COLO829 (cell line): ENCODE measurements around the gene ANKRD44.
"Not testable (repeated sequence)": the region's sequence is repeated elsewhere in the genome, so short reads cannot be mapped to it uniquely, and the experiment has no call there.

ENCODE experiments used
- DNase-seq: peaks from one replicate; pipeline ENCODE4 v3.0.0; 2012; ENCODE audit warnings: low spot score

The ANKRD44 gene

DNA sequence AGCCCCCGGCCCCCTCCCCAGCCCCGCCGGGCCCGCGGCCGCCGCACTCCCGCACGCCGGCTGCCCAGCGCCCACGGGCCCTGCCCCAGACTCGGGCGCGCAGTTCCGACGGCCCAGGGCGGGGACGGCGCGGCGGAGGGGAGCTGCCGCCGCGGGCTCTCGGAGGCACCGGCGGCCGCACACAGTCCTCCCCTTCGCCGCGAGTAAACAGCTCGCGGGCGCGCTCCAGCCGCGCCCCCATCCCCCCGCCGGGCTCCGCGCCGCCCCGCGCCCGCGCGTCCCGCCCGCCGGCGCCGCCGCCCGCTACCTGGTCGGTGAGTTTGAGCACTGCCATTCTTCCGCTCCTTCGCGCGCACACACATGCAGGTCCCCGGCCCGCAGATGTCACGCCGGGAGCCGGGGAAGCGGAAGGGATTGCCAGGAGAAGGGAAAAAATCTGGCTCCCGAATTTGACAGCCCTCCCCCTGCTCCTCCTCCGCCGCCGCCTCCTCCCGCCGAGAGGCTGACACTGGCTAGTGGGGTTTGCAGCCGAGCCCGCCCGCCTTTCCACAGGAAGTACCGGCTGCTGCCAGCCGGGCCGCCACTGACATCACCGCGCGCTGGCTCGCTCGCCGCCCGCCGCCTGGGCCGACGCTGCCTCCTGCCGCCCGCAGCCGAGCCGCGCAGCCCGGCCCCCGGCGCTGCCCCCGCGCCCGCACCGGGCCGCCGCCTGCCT, at the start of gene ANKRD44:
Gene ANKRD44, minus strand, starts transcription at position 510 of the 715 bp plus-strand sequence. Its CDS starts 176 bp downstream, at position 334.
- DNase-seq: peak; percentile 83

DNA sequence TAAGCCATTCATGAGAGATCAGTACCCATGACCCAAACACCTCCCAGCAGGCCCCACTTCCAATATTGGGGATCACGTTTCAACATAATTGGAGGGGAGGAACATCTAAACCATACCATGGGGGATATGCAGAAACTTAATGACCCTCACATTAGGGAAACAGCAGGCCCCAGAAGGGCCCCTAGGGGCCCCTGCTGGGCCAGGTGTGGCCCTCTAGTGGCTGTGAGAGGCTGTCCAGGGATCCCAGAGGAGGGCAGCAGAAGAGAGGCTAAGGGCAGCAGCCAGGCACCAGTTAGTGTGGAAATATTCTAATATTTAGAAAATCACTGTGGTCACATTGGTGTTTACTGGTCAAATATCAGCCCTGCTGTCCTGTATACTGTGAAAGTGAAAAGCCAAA, 49.3 kb upstream of the ANKRD44 start:
- DNase-seq: no peak

DNA sequence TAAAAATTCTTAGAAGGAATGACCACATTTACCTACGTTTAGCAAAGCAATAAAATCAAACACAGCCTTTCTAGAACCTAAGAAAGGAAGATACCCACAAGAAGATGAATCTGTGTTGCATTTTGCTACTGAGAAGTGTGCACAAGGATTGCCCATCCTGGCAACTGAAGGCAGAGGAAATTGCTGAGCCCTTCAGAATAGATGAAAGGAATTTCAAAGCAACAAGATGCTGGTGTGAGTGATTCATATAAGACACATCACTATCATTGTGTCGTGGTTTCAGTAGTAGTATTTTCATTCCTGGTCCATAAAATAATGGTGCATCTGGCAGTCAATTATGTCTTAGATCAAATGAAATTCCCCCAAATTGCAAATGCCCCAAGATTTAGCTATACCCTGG, 48.4 kb upstream of the ANKRD44 start:
- DNase-seq: no peak

DNA sequence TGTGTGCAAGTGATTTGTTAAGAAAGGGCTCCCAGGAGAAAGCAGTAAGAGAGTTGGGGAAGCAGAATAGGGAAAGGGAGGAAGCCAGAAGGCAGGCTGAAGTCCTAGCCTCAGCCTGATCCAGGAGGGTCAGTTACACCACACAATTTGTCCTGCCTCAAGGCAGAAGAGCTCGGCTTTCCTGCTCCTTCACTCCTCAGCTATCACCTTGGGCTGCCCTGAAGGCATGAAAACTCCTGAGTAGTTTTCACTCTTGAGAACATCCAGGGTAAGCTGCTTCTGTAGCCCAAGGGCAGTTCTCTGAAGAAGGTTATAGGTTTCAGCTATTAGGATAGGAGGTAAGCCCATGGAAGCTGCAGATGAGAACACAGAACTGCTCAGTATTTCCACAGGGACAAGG, 47.4 kb upstream of the ANKRD44 start:
- no peak for DNase-seq

DNA sequence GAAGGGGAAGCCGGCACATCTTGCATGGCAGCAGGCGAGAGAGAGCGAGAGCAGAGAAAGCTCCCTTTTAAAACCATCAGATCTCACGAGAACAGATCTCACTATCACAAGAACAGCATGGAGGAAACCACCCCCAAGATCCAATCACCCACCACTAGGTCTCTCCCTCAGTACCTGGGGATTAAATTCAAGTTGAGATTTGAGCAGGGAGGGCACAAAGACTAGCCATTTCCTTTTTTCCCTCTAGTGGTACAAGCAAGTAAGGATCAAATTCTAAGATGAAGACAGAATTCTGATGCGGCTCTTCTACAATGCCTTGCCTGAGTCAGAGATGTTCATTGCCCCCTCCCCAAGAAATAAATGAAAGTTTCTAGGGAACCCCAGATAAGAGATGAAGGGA, 45.6 kb upstream of the ANKRD44 start:
- no peak for DNase-seq

DNA sequence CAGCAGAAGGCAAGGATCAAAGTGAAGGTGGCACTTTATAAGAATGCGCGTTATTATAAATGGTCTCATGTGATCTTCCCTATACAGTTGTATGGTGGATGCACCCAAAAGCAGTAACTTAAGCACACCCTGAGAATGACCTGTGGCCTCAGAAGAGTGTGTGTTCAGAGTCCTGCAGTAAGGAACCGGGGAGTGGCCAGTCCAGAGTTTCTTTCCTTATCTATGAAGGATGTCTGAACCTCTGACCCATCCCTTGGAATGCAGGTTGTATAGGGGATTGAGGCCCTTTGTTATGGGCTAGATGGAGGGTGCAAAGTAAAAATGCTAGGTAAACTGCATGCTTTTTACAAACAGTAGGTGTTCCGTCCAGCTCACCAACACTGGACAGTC, 43.6 kb upstream of the ANKRD44 start:
- no peak for DNase-seq

DNA sequence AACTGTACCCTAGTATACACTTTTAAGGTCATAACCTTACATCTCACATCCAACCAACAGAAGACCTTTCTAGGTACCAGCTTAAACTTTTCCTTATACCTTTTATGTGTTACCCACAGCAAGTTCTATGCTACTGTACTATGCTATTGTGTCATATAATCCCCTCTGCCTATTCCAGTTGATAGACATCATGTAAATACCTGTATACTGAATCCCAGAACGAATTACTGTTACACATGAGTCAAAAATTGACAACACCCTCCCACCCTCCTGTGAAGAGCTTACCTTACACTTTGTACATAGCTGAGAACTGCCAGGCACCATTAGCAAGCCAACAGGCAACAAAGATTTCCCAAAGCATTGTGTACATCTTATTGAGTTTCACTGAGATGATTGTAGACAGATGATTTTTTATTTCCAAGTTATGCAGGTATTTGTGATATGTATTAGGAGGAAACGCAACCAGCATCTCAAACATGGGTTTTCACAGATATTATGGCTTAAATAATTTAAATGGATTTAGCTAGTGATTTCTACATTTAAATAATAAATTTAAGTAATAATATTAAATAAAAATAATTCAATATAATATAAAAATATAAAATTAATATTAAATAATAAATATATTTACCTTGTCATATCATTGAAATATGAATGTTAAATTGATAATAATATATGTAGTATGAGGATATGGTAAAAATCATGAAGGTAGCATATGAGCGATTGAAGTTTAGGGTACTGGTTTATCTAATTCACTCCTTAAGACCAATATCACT, 43.0 kb upstream of the ANKRD44 start:
- no peak for DNase-seq

DNA sequence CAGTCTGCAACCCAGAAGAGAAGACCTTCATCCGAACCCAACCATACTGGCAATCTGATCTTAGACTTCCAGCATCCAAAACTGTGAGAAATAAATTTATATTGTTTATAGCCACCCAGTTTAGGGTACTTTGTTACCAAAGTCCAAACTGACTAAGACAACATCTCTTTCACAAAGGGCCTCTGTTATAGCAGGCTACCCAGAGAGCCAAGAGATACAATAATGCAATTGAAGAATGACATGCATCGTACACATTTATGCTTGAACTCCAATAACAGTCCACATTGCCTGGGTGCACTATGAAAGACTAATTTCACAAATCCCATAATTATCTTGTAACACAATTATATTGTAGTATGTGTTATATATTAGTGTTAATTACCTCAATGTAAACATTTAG, 39.1 kb upstream of the ANKRD44 start:
- peak; percentile 51 for DNase-seq

DNA sequence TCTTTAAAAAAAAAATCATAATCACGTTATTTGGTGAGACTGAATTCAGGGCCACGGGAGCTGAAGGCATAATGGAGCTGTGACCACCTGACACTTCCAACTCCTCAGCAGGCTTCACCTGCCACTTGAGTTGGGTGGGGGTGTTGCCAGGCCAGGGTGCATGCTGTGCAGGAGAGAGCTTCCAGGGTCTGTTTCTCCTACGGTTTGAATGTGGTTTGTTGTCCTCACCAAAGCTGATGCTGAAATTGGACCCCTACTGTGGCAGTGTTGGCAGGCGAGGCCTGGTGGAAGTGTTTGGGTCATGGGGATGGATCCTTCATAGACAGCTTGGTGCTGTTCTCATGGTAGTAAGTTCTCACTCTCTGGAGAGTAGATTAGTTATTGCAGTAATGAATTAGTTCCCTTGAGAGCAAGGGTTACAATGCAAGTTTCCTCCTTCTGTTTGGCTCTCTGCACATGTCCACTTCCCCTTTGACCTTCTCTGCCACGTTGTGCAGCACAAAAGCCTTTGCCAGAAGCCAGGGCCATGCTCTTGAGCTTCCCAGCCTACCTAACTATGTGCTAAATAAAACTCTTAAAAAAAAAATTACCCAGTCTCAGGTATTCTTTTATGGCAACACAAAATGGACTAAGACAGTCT, 38.3 kb upstream of the ANKRD44 start:
- no peak for DNase-seq

DNA sequence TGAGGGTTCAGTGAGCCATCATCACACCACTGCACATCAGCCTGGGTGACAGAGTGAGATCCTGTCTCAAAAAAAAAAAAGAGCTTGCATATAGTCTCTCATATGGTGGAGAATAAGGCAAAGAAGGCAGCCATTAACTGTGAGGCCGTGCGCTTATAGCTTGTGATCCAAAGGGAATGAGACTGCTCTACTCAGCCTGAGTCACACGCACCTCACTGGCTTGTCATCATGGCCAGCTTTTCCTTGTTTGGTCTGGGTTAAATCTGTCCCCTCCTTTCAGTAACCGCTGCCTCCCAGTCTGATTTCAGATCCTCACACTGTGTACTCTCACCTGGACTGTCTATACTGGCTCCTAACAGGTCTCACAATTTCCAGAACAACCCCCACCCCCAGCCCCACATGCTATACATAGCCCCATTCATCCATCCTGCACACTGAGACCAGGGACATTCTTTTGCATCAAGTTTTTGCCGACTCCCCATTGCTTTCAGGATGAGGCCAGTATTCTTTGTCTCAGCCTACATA, 35.3 kb upstream of the ANKRD44 start:
- no peak for DNase-seq

DNA sequence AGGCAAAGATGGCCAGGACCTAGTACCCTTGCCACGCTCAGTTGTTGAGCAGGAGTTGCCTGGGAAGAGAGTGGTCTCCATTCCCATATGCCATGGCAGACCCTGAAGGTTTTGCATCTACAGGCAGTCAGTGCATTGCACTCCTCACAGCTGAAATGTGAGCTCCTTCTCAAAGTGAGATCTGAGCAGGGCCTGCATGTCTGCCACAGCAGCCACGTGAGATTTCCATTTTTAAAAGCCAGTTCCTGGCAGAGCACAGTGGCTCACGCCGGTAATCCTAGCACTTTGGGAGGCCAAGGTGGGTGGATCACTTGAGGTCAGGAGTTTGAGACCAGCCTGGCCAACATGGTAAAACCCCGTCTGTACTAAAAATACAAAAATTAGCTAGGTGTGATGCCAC, 33.4 kb upstream of the ANKRD44 start:
- not testable (repeated sequence) for DNase-seq

DNA sequence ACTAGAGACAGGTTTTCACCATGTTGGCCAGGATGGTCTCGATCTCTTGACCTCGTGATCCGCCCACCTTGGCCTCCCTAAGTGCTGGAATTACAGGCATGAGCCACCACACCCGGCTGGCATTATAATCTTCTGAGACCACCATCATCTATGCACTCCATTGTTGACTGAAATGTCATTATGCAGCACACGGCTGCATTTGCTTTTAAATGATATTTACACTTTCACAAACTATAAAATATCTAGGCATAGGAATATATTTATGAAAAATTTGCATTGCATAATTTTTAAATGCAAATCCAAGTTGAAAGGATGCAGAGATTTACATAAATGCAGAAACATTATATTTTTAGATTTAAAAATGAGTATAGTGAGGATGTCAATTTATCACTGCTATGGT, 30.0 kb upstream of the ANKRD44 start:
- DNase-seq: no peak

DNA sequence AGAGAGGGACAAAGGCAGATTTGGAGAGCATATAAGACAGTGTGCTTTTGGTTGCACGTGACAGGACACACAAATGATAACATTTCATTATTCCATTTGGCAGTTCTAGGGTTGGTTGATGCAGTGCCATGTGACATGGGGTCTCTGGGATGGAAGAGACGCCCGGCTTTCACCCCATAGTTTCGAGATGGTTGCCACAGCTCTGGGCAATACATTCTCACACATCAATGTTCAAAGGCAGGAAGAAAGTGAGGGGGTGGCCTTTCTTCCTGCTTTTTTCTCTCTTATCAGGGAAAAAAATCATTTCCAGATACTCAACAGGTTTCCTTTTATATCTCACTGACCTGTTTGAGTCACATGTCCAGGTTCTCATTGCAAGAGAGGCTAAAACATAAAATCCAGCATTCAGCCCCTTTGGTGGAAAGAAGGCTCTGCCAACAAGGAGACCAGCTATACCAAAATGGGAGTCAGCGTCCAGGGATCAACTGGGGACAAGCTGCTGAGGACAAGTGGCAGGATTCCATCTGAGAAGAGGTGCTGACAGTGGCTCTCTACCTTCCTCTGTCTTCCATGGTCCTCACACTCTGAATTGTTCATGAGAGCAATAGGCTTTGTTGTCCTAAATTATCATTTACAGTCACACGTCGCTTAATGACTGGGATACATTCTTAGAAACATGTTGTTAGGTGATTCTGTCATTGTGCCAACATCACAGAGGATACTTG, 29.1 kb upstream of the ANKRD44 start:
- no peak for DNase-seq

DNA sequence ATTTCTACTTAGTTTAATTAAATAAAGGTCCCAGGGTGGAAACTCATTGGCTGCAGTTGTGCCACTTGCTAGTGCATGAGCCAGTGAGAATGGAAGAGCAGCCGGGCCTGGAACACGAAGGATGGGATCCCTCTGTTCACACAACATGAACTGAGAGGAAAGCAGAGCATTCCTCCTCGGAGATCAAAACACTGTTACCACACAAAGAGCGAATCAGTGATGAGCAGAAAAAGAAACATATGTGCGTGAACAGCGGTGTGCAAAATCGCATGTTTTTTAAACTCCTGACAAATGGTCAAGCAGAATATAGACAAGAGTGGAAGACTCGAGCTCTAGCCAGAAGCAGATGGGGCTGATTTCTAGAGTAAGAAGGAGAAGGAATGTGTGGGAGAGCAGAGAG, 28.4 kb upstream of the ANKRD44 start:
- no peak for DNase-seq

DNA sequence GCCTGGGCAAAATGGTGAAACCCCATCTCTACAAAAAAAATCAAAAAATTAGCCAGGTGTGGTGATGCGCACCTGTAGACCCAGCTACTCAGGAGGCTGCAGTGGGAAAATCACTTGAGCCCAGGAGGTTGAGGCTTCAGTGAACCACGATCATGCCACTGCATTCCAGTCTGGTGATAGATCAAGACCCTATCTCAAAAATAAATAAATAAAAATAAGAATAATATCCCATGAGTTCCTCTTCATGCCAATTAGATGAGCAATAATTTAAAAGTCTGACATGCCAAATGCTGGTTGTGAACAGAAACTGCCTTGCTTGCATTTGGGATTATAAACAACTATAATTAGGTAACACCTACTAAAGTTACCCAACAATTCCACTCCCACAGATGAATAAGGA, 22.1 kb upstream of the ANKRD44 start:
- no peak for DNase-seq

DNA sequence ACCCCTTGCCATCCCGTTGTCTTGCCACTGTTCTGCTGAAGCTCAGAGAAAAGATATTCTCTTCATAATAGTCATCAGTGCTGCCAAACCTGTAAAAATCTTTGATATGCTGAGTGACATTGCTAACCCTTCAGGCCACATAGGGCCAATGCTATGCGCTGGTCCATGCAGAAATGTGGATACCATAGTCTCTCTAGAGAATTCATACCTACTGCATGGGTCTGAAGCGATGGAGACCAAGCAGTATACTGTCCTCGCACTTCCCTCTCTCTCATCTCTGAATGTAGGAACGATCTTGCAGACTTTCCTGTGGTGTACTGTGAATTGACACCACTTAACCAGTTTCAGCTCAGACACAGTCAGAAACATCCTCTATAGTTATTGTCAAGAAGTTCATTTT, 17.9 kb upstream of the ANKRD44 start:
- DNase-seq: no peak

DNA sequence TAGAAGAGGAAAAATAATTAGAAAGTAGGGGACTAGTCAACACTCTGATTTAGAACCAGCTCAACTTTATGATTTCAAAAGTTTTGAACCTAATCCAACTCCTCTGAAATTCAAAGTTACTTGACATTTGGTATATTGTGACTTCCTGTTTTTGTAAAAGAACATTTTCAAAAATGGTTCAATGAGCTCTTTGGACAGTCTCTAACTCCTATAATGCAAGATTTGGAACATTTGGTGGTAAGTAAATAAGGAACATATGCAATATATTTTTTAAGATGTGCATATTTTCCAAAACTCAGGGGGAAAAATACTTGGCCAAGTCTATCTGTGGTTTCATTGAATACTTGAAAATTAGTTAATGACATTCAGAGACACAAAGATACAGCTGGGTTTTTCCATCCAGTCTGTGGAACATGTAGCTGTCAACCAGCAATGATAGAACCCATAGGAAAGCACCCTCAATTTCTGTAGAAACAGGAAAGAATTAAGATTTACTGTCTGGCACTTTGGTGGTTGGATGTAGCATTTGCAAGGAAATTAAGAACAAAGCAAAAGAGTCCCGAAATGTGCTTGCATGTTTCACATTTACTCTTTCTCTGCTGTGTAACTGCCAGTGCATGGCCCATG, 17.0 kb upstream of the ANKRD44 start:
- no peak for DNase-seq

DNA sequence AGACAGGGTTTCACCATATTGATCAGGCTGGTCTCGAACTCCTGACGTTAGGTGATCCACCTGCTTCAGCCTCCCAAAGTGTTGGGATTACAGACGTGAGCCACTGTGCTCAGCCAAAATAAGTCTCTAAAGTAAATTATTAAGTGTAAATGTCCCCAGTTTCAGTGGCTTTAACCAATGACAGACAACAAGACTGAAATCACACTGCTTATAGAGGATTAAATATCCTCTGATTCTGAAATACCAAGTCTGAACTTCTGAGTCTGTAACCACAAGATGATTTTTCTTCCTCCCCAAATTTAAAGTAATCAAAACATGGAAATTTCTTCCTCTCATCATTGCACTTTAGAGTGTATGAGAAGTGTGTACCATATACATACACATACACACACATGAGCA, 16.5 kb upstream of the ANKRD44 start:
- DNase-seq: no peak

DNA sequence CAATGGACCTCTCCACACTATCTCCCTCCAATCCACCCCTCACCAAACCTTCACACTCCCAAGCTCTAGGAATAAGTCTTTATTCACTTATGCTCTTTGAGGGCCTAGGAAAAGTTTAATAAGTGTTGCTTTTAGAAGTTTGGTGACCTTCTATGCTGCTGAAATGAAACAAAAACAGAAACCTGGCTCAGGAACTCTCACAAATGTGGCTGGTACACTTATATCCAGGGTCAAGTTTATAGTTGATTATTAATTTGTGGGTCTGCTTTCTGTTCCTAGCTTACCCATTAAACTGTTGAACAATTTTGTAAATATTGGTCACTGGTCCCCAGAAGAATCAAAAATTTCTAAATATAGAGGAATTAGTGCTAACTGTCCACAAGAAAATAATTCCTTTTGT, 14.2 kb upstream of the ANKRD44 start:
- no peak for DNase-seq

DNA sequence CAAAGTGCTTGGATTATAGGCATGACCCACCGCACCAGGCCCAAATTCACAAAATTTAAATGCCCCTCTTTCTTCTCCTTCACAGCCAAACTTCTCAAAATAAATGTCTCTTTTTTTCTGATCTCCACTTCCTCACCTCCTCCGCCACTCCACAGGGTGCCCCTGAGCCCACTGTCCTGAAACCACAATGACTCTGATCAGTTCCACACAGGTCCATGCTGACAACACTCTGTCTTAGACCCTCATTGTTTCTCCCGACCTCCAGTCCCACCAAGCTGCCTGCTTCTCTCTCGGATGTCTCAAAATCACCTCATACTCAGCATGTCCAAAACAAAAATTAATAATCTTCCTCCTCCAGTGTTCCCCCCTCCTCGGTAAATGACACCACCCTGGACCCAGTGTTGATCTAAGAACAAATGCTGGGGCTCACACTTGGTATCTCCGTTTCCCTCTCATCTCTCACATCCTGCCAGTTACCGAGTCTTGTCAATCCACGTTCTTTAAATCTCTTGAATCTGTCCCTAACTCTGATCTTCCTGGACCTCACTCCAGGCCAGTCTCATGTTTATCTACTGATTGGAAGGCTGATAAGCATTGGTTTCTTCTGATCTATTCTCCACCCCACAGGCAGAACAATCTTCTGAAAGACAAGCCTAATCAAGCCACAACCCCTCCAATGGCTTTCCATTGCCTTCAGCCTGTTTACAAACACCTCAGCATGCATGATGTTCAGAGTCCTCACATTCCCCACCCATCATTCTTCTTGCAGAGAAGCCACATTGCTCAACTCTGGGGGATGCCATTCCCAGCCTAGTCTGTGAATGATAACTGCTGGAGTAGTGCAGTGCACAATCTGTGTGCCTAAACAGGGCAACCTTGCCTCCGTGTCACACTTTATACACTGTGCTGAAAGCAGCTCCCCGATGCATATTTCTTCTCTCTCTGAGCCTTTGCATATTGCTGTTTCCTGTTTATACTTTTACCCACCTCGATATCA, 12.4 kb upstream of the ANKRD44 start:
- DNase-seq: no peak

DNA sequence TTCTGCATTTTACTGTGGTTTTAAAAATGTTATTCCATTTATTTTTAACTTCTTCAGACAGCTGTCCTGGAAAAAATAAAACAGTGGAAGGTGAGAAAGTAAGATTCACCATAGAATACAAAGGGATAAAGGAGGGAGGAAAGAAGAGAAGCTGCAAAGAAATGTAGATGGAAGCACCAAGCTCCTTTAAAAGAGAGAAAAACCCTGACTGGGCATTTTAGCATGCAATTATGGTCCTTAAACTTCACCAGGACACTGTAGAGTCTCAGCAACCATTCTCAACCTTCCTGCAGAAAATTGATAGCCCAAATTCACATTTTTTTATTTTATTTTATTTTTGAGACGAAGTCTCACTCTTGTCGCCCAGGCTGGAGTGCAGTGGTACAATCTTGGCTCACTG, 11.6 kb upstream of the ANKRD44 start:
- no peak for DNase-seq
